H1 (cell line): ENCODE results near the gene PDE1C. TPM values are rescaled to one million over a fixed set of nuclear protein-coding genes. Genes with fewer than 3 reads are reported as not detected.

Experiments
- NANOG ChIP-seq: IDR thresholded peaks from 2 replicates; pipeline ENCODE4 v1.6.1; 2011; ENCODE audit warnings: low read length, low read depth, mild to moderate bottlenecking, inconsistent platforms; ENCODE audit not compliant: insufficient read depth, poor library complexity, severe bottlenecking
- SP4 ChIP-seq: IDR thresholded peaks from 2 replicates; pipeline ENCODE4 v1.6.1; 2012; ENCODE audit warnings: low read length, inconsistent platforms
- polyA plus RNA-seq, 7 experiments: library from polyadenylated mRNA; depleted of rRNA in 3 of 7; stranded (reverse) in 5 of 7; unstranded in 2 of 7; fragments of >200 nt in 5 of 7; fragments of 200-250 nt in 2 of 7; gene quantifications; 1 replicate in 5 of 7; 2 replicates in 1 of 7; 4 replicates in 1 of 7; pipeline versions ENCODE4 v1.2.1 to v1.2.3, GENCODE V29; 2011 to 2013; ENCODE audit warnings: missing spikeins in 2 of 7, mixed read lengths in 2 of 7
- total RNA-seq: library from RNA; stranded (reverse); fragmentation: NEBNext Ultra II Directional; extraction: Animal tissue kit (Norgen Biotek cat#: 25700); gene quantifications from 2 replicates; pipeline ENCODE4 v1.2.1, GENCODE V29; 2021

Gene PDE1C
- total and polyA plus RNA-seq, 2 of the 8 experiments (the other 6 are each of a cell fraction or from before 2014, with no cell fraction given) = 0.11 to 1.1 TPM

DNA sequence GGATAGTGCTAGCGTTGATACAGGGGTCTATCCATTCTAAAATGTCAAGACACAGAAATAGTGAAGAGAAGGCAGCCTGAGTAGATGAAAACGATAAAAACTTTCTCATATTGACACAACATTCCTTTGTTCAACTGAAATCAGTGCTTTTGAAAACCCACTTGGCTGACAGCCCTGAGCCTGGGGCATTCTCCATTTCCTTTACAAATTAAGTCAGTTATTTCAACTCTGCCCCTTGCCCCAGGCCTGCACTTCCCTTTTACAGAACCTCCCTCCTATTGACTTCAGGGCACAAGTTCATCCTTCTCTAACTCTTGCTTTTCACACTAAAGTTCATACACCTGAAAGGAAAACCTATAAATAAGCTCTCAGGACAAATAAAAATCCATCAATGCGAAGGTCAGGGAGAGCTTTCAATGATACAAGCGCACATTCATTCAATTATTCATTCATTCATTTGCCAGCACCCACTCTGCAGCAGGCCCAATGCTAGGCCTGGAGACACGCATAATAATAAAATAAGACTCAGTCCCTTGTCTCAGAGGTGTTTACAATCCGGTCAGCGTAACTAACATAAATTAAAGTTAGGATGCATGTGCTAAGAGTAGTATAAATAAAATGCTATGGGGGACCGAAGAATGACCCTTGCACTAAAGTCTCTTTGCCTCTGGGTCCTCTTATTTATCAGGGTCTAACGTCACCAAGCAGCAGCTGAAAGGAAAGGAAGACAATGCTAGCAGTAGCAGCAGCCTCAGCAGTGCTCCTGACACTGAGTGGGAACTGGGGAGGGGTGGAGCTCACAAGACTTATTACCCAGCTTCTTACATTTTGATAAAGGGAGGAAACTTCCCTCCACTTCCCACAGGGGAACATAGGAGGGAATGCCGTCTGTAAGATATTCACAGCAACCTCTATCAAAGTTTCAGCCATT lies 134.8 kb downstream of the PDE1C start (continued):
- TF ChIP-seq SP4 (no peak), NANOG (no peak)
- TF ChIP-seq, all 59 proteins: peak for 0
